ENCODE results near the gene ASTN1.

DNA sequence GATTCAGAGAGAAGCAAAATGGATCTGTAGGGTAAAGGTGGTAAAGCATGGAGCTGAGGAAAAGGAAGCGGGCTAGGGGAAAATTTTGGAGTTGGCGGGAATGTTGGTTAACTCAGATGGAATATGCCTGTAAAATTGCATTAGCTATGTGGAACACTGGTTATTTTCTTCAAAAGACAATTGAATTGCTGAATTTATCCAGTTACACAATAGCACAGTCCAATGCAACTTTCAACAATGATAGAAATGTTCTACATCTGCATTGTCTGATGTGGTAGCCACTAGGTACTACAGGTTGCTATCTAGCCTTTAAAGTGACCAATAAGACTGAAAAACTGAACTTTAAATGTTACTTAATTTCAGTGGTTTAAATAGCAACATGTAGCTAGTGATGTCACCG, 315.2 kb downstream of the ASTN1 start:
- TF ChIP-seq, protein P1, sequence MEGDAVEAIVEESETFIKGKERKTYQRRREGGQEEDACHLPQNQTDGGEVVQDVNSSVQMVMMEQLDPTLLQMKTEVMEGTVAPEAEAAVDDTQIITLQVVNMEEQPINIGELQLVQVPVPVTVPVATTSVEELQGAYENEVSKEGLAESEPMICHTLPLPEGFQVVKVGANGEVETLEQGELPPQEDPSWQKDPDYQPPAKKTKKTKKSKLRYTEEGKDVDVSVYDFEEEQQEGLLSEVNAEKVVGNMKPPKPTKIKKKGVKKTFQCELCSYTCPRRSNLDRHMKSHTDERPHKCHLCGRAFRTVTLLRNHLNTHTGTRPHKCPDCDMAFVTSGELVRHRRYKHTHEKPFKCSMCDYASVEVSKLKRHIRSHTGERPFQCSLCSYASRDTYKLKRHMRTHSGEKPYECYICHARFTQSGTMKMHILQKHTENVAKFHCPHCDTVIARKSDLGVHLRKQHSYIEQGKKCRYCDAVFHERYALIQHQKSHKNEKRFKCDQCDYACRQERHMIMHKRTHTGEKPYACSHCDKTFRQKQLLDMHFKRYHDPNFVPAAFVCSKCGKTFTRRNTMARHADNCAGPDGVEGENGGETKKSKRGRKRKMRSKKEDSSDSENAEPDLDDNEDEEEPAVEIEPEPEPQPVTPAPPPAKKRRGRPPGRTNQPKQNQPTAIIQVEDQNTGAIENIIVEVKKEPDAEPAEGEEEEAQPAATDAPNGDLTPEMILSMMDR (conservative IDR thresholded peaks at IDR 0.05; ENCODE audit: low read length) = no peak
- TF ChIP-seq EZH2phosphoT487 (IDR thresholded peaks at IDR 0.05; ENCODE audit: borderline replicate concordance, low read depth, low read length) = no peak

Measured in OCI-LY7 (cell line).